Measurements from ENCODE around the gene MICU1.
"Not testable (repeated sequence)": the region's sequence is repeated elsewhere in the genome, so short reads cannot be mapped to it uniquely, and the experiment has no call there.

The MICU1 gene

GRCh38 chr10:72346117-72346516, 279.8 kb downstream of the MICU1 start:
- DNase-seq (ENCODE audit: low read depth) = not testable (repeated sequence)

GRCh38 chr10:72344932-72345331, 280.9 kb downstream of the MICU1 start:
- no peak for DNase-seq (ENCODE audit: low read depth)

GRCh38 chr10:72342911-72343310, 283.0 kb downstream of the MICU1 start:
- no peak for DNase-seq (ENCODE audit: low read depth)

GRCh38 chr10:72340510-72341261, 285.2 kb downstream of the MICU1 start:
- DNase-seq (ENCODE audit: low read depth) = peak; percentile 57

- DNase-seq (ENCODE audit: low read depth) = no peak
These were observed 287.7 kb downstream of the MICU1 start for GRCh38 chr10:72338180-72338579.

GRCh38 chr10:72337722-72338121, 288.2 kb downstream of the MICU1 start:
- DNase-seq (ENCODE audit: low read depth) = no peak

- DNase-seq (ENCODE audit: low read depth) = peak; percentile 50
These were observed 288.7 kb downstream of the MICU1 start for GRCh38 chr10:72337039-72337629.

- no peak for DNase-seq (ENCODE audit: low read depth)
These were observed 289.4 kb downstream of the MICU1 start for GRCh38 chr10:72336259-72337038.

- DNase-seq (ENCODE audit: low read depth) = no peak
These were observed 290.3 kb downstream of the MICU1 start for GRCh38 chr10:72335394-72336258.

GRCh38 chr10:72334825-72335393, 291.0 kb downstream of the MICU1 start:
- DNase-seq (ENCODE audit: low read depth) = peak; percentile 78

GRCh38 chr10:72334196-72334824, 291.6 kb downstream of the MICU1 start:
- DNase-seq (ENCODE audit: low read depth) = no peak

GRCh38 chr10:72333112-72334015, 292.5 kb downstream of the MICU1 start:
- DNase-seq (ENCODE audit: low read depth) = no peak

- DNase-seq (ENCODE audit: low read depth) = no peak
These were observed 293.3 kb downstream of the MICU1 start for GRCh38 chr10:72332423-72333111.

- DNase-seq (ENCODE audit: low read depth) = peak; percentile 79
These were observed 294.1 kb downstream of the MICU1 start for GRCh38 chr10:72331575-72332422.

- DNase-seq (ENCODE audit: low read depth) = no peak
These were observed 295.8 kb downstream of the MICU1 start for GRCh38 chr10:72330069-72330426.

GRCh38 chr10:72329290-72330068, 296.4 kb downstream of the MICU1 start:
- no peak for DNase-seq (ENCODE audit: low read depth)

GRCh38 chr10:72328829-72329204, 297.1 kb downstream of the MICU1 start:
- no peak for DNase-seq (ENCODE audit: low read depth)

Measured in activated T-helper 1 cell treated with Interleukin-2 at 50 U/mL for 16 hours (primary cell).